Heart left ventricle (tissue), 13 donors: ENCODE measurements around the gene TXNRD2.

Experiments
- POLR2A ChIP-seq, 2 donors: fragments of 450-650 bp; IDR thresholded peaks; one replicate each; pipeline ENCODE4 v1.6.1; 2017; ENCODE audit warnings: antibody characterized with exemption in 2 of 2, mild to moderate bottlenecking in 2 of 2, moderate library complexity in 2 of 2
- TF ChIP-seq, protein P1 (sequence below), 12 donors: fragments of 200-600 bp; sonication (generic) in 4 of 12; IDR thresholded peaks; one replicate each; pipeline versions ENCODE4 v1.5.0 to v1.8.0; 2018 to 2022; ENCODE audit warnings: antibody characterized with exemption in 12 of 12, mild to moderate bottlenecking in 5 of 12
- donor health status: ischemic (EF 13 %, LVEDD 7.1; RV severe dilation, severe dysfunction).
- donor health status: DM: no; HTN: yes; CAD: no.
- donor health status: DM: no; HTN: no; CAD: no.
- donor health status: ischemic (EF 25% LVEDD 6.9; RV normal size, moderate dysfunction).
- donor health status: ischemic (EF 25% LVEDD 5.7; RV mildly dilated, moderate dysfunction).
- donor health status: ischemic (EF 35%, LVEDD 5.7; RV mildly dilated, moderate dysfunction).
- donor health status: nonischemic (EF 11% LVEDD 7.7; RV severe dilation, severe dysfunction).
- donor health status: DM: yes; HTN: yes; CAD: no.
- donor health status: PGD.
- donor health status: ischemic (EF 29% LVEDD 5.4; RV normal size, mild dysfunction).
- donor health status: nonischemic (EF 23%, LVEDD 6.1; RV moderate dilation, normal function).

DNA sequence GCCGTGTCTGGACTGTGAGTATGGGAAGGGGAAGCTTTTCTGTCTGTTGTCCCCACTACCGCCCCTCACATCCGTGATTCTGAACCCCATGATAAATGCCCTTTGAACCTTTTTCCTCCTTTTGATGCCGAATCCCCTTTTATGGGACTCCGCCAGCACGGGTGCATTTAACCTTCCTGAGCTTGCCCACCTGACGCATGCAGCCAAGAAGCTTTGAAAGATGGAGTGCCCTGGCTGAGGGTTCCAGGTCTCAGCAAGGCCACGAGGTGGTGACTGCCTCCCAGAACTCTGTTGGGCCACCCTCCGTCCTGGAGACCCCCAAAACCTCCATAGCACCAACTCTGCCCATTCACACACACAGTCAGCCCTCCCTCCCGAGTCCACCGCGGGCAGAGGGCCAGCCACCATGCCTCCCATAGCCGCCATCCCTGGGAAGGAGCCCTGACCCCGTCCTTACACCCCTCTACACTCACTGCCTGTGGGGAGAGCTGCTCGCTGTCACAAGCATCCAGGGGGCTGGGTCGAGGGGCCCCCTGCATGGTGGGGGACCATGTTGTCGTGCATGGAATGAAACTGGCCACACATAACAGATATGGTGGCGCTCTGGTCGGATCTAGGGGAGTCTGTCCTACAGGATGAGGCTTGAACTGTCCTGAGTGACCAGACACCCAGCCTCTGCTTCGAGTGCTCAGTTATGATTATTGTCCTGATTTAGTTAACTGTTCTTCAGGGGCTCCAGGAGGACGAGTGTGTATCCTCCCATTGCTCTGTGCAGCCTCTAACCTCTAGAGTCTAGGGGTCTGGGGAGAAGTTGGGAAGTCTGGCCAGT lies 868 bp downstream of the TXNRD2 start:
- TF ChIP-seq, protein P1, sequence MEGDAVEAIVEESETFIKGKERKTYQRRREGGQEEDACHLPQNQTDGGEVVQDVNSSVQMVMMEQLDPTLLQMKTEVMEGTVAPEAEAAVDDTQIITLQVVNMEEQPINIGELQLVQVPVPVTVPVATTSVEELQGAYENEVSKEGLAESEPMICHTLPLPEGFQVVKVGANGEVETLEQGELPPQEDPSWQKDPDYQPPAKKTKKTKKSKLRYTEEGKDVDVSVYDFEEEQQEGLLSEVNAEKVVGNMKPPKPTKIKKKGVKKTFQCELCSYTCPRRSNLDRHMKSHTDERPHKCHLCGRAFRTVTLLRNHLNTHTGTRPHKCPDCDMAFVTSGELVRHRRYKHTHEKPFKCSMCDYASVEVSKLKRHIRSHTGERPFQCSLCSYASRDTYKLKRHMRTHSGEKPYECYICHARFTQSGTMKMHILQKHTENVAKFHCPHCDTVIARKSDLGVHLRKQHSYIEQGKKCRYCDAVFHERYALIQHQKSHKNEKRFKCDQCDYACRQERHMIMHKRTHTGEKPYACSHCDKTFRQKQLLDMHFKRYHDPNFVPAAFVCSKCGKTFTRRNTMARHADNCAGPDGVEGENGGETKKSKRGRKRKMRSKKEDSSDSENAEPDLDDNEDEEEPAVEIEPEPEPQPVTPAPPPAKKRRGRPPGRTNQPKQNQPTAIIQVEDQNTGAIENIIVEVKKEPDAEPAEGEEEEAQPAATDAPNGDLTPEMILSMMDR (IDR thresholded peaks at IDR 0.05), result no peak
- TF ChIP-seq POLR2A (IDR thresholded peaks at IDR 0.05), result no peak
